Measurements from ENCODE around the gene TSHZ2.

- TF ChIP-seq HMGXB4 (CRISPR knock-in tag; IDR thresholded peaks at IDR 0.05), result no peak
- no peak for TF ChIP-seq MAX (CRISPR knock-in tag; IDR thresholded peaks at IDR 0.05)
- TF ChIP-seq CTCF (IDR thresholded peaks at IDR 0.05), result no peak
Observed at GRCh38 chr20:53539516-53539915, 567.4 kb downstream of the TSHZ2 start.

All from WTC11 (cell line).